Activated T-helper 9 cell treated with anti-CD3 and anti-CD28 coated beads, Interleukin-2, amount 50 U/mL, for 16 hours (primary cell): ENCODE results near the gene FAM3C.

Experiments
- DNase-seq: peaks from one replicate; pipeline ENCODE4 v3.0.0-alpha.2; 2020; ENCODE audit warnings: low read depth

Gene FAM3C

GRCh38 chr7:121379930-121380329 lies 16.2 kb downstream of the FAM3C start:
- no peak for DNase-seq

GRCh38 chr7:121376979-121377378 lies 19.1 kb downstream of the FAM3C start:
- no peak for DNase-seq

- DNase-seq = no peak
Observed at GRCh38 chr7:121373177-121373576, 22.9 kb downstream of the FAM3C start.

- no peak for DNase-seq
Observed at GRCh38 chr7:121372376-121373010, 23.6 kb downstream of the FAM3C start.

- DNase-seq = no peak
Observed at GRCh38 chr7:121371883-121372282, 24.2 kb downstream of the FAM3C start.

GRCh38 chr7:121371367-121371766 lies 24.7 kb downstream of the FAM3C start:
- DNase-seq = no peak

GRCh38 chr7:121369462-121369861 lies 26.6 kb downstream of the FAM3C start:
- DNase-seq = no peak

- DNase-seq = no peak
Observed at GRCh38 chr7:121366852-121367431, 29.2 kb downstream of the FAM3C start.

- no peak for DNase-seq
Observed at GRCh38 chr7:121360564-121360963, 35.5 kb downstream of the FAM3C start.

GRCh38 chr7:121355574-121355973 lies 40.5 kb downstream of the FAM3C start:
- no peak for DNase-seq

- DNase-seq = no peak
Observed at GRCh38 chr7:121352323-121352722, 43.8 kb downstream of the FAM3C start.

- DNase-seq = no peak
Observed at GRCh38 chr7:121351682-121352081, 44.4 kb downstream of the FAM3C start.

GRCh38 chr7:121344497-121344896 lies 51.6 kb downstream of the FAM3C start:
- no peak for DNase-seq

GRCh38 chr7:121344093-121344492 lies 52.0 kb downstream of the FAM3C start:
- no peak for DNase-seq

- no peak for DNase-seq
Observed at GRCh38 chr7:121343302-121343701, 52.8 kb downstream of the FAM3C start.

GRCh38 chr7:121342631-121343030 lies 53.5 kb downstream of the FAM3C start:
- no peak for DNase-seq

GRCh38 chr7:121341933-121342332 lies 54.2 kb downstream of the FAM3C start:
- no peak for DNase-seq

GRCh38 chr7:121339082-121339481 lies 57.0 kb downstream of the FAM3C start:
- no peak for DNase-seq

GRCh38 chr7:121337398-121337797 lies 58.7 kb downstream of the FAM3C start:
- DNase-seq = no peak

GRCh38 chr7:121336579-121336978 lies 59.5 kb downstream of the FAM3C start:
- no peak for DNase-seq

GRCh38 chr7:121334875-121335648 lies 61.0 kb downstream of the FAM3C start:
- DNase-seq = no peak

- DNase-seq = no peak
Observed at GRCh38 chr7:121334376-121334775, 61.7 kb downstream of the FAM3C start.

GRCh38 chr7:121331574-121331973 lies 64.5 kb downstream of the FAM3C start:
- no peak for DNase-seq
